ENCODE results near the gene CFAP57.

CFAP57 gene

DNA sequence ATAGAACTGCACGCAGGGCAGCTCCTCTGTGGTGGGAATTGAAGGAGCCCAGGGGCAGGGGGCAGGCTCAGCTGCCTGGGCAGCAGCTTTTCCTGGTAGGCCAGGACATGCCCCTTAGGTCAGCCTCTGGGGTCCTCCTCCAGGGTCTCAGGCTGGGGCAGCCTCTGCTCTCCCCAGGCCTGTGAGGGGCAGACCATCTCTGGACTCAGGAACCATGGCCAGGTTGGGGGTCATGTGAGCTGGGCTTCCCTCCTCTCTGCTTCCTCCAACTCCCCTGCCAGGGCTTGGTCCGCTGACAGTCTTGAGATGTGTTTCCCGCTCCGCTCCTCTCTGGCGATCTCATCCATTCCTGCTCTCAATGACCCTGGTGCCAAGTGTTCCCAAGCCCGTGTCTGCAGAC, 107.5 kb downstream of the CFAP57 start:
- DNase-seq, result no peak

DNA sequence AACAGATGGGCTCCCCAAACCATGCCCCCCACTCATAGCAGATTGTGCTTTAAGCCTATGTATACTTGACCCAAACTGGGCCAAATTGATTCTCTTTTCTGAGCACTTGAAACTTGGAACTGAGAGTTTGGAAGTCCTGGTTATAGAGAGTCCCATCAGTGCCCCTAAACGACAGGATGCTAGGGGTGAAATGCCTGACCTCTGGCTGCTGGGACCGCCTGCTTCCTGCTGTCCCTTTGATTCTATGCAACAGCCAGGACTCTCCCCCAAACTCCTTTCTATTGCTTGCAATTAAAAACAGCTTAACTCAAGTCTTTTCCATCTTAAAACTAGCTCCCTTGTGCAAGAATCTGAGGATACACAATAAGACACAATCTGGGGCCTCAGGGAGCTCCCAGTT, 108.6 kb downstream of the CFAP57 start:
- DNase-seq, result no peak

DNA sequence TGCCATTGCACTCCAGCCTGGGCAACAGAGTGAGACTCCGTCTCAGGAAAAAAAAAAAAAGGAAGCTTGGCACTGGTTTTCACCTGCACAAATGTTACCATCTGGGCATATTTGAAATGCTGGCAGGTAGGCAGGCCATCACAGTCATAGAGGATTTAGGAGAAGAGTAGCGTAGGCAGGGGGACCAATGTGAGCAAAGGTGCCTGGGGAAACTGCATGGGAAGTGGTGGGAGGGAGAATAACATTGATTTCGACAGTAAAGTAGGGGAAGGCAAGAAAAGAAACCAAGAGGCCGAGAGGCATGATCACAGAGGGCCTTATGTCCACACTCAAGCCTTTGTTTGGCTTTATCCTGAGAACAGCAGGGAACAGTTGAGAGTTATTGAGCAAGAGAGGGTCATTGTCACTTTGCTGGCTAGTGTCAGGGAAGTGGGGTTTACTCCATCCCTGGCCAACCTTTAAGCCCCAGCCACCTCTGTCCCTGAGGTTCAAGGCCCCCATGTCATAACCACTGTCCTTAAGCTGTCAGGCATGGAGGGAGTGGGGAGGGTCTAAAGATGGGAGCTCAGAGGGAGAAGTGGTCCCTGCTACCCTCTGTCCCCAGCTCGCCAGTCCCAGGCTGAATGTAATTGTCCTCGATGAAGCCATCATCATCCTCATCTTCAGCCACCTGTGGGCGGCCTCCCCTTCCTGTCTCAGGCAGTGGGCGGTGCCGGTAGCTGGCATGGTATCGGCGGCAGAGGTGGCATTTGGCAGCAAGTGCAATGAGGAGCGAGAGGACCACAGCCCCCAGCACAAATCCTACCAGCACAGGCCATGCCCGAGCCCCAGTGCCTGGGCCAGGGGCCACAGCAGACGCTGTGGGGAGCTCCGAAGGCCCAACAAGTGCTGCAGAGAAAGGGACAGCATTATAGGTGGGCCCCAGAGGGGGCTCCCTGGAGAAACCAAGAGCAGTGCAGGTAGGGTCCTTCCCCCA, 110.4 kb downstream of the CFAP57 start:
- no peak for DNase-seq

GRCh38 chr1:43284065-43284464, 111.9 kb downstream of the CFAP57 start:
- no peak for DNase-seq

DNA sequence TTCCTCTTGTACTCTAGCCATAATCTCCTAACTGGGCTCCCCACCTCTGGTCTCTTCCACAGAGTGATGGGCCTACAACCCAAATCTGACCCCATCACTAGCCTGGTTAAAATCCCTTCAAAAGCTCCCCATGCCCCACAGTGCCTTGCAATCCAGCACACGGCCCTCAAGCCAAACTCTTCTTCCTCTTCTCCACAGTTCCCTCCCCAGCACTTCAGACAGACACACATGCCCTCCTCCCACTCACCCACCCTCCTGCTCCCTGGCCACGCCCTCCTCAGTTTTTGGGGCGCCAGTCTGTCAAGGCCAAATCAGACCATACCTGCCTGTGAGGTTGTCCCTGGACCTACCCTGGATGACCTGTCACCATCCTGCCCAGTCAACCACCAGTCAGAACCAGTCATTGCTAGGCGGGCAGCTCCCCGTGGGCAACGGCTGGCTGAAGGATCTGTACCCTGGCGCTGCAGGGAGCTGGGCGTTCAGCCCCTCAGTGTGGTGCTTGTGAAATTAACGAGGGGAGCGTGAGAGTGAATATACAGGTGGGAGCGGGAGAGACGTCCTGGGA, 112.5 kb downstream of the CFAP57 start:
- no peak for DNase-seq

GRCh38 chr1:43285269-43285990, 113.3 kb downstream of the CFAP57 start, which contains the start of gene C1orf210:
TSS of gene C1orf210 (minus strand) at chr1:43285581. CDS start at chr1:43283270, 2,311 bp downstream.
- DNase-seq, result no peak

- no peak for DNase-seq
Observed at GRCh38 chr1:43286115-43286514, 114.0 kb downstream of the CFAP57 start.

DNA sequence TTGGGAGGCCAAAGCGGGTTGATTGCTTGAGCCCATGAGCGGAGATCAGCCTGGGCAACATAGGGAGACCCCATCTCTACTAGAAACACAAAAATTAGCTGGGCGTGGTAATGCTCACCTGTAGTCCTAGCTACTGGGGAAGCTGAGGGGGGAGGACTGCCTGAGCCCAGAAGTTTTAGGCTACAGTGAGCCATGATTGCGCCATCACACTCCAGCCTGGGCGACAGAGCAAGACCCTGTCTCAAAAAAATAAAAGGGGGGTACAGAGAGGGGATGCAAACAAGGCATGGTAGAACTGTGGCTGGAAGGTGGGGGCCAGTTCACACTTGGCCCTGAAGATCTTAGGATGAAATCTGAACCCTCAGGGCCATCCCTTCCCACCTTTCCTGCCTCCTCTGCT, 114.4 kb downstream of the CFAP57 start:
- DNase-seq, result no peak

- no peak for DNase-seq
Observed at GRCh38 chr1:43288058-43288784, 116.1 kb downstream of the CFAP57 start.

- DNase-seq, result no peak
Observed at GRCh38 chr1:43288785-43289706, 116.9 kb downstream of the CFAP57 start.

DNA sequence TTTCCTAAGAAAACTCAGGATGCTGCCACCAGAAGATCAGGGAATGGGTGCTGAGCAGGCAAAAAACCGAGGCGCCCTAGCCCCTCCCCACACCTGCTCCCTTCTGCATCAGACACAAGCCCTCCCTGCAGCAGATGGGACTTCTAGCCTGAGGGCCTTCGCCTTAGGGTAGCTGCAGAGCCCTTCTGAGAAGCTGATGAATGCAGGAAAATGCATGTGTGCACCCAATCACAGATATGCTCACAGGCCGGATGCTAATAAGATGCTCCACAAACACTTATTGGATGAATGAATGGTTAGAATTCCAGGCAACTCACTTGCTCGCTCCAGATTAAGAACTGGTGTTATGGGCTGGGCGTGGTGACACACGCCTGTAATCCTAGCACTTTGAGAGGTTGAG, 120.1 kb downstream of the CFAP57 start:
- DNase-seq, result no peak

GRCh38 chr1:43292679-43293078, 120.5 kb downstream of the CFAP57 start:
- no peak for DNase-seq

GRCh38 chr1:43293176-43293575, 121.0 kb downstream of the CFAP57 start:
- no peak for DNase-seq

- DNase-seq, result no peak
Observed at GRCh38 chr1:43293896-43294760, 122.0 kb downstream of the CFAP57 start.

DNA sequence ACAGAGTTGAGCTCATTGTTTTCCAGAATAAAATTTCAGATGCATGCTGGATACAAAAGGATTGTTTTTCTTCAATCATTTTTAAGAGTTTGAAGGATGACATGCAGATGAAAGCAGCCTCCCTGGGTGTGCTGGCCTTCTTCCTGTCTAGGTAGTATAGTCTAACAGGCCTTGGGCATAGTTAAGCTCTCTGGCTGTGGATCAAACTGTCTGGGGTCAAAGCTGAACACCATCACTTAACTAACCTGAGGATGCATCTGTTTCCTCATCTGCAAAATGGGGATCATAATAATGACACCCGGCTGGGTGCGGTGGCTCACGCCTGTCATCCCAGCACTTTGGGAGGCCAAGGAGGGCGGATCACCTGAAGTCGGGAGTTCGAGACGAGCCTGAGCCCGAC, 122.6 kb downstream of the CFAP57 start:
- no peak for DNase-seq

DNA sequence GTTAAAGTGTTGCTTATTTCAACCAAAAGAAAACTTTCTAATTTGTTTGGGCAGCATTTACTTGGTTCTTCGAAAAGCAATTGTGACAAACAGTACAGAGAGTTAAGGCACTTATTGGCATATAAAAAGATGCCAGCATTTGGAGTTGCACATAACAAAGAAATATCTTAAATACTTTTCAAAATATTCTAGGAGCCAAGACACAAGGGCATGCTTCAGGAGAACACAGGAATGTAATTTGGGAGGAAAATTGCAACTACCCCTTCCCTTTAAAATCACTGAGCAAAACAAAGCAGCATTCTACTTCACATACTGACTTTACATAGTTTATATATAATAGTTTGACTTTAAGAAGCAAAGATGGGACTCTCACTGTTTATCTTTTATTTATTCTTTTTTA, 124.1 kb downstream of the CFAP57 start:
- no peak for DNase-seq

- DNase-seq, result no peak
Observed at GRCh38 chr1:43298055-43298454, 125.9 kb downstream of the CFAP57 start.

- DNase-seq, result no peak
Observed at GRCh38 chr1:43299101-43299500, 127.0 kb downstream of the CFAP57 start.

GRCh38 chr1:43300378-43301094, 128.4 kb downstream of the CFAP57 start, which contains the start of gene TIE1:
TSS of gene TIE1 (plus strand) at chr1:43300982. CDS start at chr1:43301072, 90 bp downstream.
- no peak for DNase-seq

DNA sequence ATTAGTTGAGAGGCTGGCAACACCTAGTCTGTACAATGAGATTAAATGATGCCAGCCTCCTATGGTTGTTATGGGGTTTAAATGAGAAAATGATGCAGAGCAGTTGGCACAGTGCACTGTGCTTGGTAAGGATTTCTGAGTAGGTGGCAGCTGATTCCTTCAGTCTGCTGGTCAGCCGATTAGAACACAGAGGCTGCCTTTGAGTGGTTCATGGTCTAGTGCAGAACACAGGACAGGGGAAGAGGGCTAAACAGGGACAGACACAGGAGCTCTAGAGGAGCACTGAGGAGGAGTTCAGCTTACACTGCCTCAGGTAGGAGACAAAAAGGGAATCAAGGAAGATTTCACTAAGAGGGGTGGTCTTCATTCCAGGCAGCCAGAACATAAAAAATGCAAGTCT, 130.1 kb downstream of the CFAP57 start:
- no peak for DNase-seq
